ENCODE results near the gene CACNG7.

GRCh38 chr19:53879140-53880081, 29.7 kb upstream of the CACNG7 start:
- TF ChIP-seq POLR2A (IDR thresholded peaks at IDR 0.05; ENCODE audit: low read depth, low read length) (no peak), POLR2AphosphoS5 (IDR thresholded peaks at IDR 0.05; ENCODE audit: low read depth, low read length) (no peak), TAF1 (IDR thresholded peaks at IDR 0.05; ENCODE audit: borderline replicate concordance, low read depth, low read length) (no peak)
